HepG2 (cell line): Measurements from ENCODE around the gene AGXT.
A peak's percentile ranks its signal among the peaks of the same experiment; 100 is the strongest.

Experiments used
- TFE3 ChIP-seq: IDR thresholded peaks from 2 replicates; pipeline ENCODE4 v1.6.1; 2016
- ZBTB33 ChIP-seq: sonication (generic); formaldehyde crosslinking; IDR thresholded peaks from 2 replicates; pipeline ENCODE4 v1.4.0; 2020; ENCODE audit warnings: missing genetic modification reagents
- ZNF558 ChIP-seq: sonication (generic); formaldehyde crosslinking; IDR thresholded peaks from 2 replicates; pipeline ENCODE4 v1.9.0; 2022; ENCODE audit warnings: mild to moderate bottlenecking, missing genetic modification reagents, borderline replicate concordance

GRCh38 chr2:240877460-240878340, 9.1 kb downstream of the AGXT start:
- no peak for TF ChIP-seq TFE3 (CRISPR knock-in tag)
- peak; percentile 88 for TF ChIP-seq ZBTB33 (CRISPR knock-in tag)
- no peak for TF ChIP-seq ZNF558 (CRISPR knock-in tag)
